AG09309 (cell line): ENCODE measurements around the gene CPEB3.
"Not testable (repeated sequence)": the region's sequence is repeated elsewhere in the genome, so short reads cannot be mapped to it uniquely, and the experiment has no call there.

Experiments
- DNase-seq: peaks from one replicate; pipeline ENCODE4 v3.0.0-alpha.2; 2010; ENCODE audit warnings: low read depth
- H3K4me3 ChIP-seq: 2 replicates; pipeline ENCODE4 v1.5.1; 2011; ENCODE audit warnings: mild to moderate bottlenecking, low read depth, low read length, moderate library complexity; ENCODE audit not compliant: control insufficient read depth
- TF ChIP-seq, protein P1 (sequence below): IDR thresholded peaks from 2 replicates; pipeline ENCODE4 v1.5.1; 2011; ENCODE audit warnings: mild to moderate bottlenecking, low read depth, low read length, inconsistent platforms; ENCODE audit not compliant: insufficient read depth, control insufficient read depth; ENCODE audit errors: missing control alignments

CPEB3 gene

DNA sequence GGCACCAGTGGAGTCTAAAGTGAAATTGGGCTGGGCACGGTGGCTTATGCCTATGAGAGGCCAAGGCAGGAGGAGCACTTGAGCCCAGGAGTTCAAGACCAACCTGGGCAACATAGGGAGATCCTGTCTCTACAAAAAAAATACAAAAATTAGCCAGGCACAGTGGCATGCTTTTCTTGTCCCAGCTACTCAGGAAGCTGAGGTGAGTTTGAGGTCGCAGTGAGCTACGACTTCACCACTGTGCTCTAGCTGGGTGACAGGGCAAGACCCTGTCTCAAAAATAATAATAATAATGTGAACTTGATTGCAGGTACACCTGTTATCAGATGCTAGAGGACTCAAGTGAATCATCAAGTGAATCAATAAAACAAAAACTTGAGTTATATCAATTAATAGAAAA lies 259.3 kb downstream of the CPEB3 start:
- no peak overlapping the region for H3K4me3 ChIP-seq
- DNase-seq: no peak
- TF ChIP-seq, protein P1, sequence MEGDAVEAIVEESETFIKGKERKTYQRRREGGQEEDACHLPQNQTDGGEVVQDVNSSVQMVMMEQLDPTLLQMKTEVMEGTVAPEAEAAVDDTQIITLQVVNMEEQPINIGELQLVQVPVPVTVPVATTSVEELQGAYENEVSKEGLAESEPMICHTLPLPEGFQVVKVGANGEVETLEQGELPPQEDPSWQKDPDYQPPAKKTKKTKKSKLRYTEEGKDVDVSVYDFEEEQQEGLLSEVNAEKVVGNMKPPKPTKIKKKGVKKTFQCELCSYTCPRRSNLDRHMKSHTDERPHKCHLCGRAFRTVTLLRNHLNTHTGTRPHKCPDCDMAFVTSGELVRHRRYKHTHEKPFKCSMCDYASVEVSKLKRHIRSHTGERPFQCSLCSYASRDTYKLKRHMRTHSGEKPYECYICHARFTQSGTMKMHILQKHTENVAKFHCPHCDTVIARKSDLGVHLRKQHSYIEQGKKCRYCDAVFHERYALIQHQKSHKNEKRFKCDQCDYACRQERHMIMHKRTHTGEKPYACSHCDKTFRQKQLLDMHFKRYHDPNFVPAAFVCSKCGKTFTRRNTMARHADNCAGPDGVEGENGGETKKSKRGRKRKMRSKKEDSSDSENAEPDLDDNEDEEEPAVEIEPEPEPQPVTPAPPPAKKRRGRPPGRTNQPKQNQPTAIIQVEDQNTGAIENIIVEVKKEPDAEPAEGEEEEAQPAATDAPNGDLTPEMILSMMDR: no peak

DNA sequence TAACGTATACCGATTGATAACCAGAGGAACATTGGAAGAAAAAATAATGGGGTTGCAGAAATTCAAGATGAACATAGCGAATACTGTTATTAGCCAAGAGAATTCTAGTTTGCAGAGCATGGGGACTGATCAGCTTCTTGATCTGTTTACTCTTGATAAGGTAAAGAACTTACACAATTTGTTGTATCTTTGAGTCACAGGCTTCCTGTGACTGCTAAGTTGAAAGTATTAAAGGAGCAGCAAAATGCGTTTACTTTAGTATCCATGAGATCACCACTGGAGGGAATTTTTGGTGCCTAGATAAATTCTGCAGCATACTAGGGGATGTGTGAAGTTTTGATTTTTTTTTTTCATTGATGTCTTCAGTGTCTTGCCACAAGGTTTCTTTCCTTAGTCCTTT lies 263.7 kb downstream of the CPEB3 start:
- TF ChIP-seq, protein P1: no peak
- no peak for DNase-seq
- H3K4me3 ChIP-seq: no peak overlapping the region

DNA sequence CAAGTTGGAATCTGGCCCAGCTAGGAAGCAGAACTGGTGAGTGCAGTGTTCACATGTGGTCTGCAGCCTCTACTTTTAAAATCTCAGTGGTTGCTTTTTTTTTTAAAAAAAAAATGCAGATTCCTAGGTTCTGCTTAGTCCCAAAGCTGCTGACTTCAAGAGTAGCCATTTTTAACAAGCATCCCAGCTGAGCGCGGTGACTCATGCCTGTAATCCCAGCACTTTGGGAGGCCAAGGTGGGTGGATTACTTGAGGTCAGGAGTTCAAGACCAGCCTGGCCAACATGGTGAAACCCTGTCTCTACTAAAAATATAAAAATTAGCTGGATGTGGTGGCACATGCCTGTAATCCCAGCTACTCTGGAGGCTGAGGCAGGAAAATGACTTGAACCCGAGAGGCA lies 265.5 kb downstream of the CPEB3 start:
- DNase-seq, H3K4me3 ChIP-seq: not testable (repeated sequence)

DNA sequence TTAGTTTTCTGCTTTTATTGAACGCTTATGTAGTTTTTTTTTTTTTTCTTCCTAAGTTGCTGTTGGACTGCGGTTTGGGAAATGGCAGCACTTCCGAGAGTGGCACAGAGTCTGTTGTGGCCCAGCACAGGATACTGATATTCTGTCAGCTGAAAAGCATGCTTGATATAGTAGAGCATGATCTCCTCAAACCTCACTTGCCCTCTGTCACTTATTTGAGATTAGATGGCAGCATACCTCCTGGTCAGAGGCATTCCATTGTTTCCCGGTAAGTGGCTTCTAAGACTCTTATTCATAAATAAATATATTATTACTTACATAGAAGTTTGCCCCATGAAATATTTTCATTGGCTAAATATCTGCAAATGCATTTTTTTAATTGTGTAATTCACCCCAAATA lies 266.2 kb downstream of the CPEB3 start:
- no peak overlapping the region for H3K4me3 ChIP-seq
- TF ChIP-seq, protein P1: no peak
- no peak for DNase-seq

DNA sequence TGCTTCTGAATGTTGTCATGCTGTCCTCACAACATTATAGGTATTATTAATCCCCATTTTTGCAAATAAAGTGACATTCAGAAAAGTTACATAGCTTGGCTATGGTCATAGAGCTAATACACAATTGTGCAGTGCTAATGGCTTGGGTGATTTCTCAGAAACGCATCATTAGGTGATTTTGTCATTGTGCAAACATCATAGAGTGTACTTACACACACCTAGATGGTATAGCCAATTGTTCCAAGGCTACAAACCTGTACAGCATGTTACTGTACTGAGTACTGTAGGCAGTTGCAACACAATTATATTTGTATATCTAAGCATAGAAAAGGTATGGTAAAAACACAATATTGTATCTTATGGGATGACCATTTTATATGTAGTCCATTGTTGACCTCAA lies 276.3 kb downstream of the CPEB3 start:
- H3K4me3 ChIP-seq: no peak overlapping the region
- TF ChIP-seq, protein P1: no peak
- DNase-seq: no peak

DNA sequence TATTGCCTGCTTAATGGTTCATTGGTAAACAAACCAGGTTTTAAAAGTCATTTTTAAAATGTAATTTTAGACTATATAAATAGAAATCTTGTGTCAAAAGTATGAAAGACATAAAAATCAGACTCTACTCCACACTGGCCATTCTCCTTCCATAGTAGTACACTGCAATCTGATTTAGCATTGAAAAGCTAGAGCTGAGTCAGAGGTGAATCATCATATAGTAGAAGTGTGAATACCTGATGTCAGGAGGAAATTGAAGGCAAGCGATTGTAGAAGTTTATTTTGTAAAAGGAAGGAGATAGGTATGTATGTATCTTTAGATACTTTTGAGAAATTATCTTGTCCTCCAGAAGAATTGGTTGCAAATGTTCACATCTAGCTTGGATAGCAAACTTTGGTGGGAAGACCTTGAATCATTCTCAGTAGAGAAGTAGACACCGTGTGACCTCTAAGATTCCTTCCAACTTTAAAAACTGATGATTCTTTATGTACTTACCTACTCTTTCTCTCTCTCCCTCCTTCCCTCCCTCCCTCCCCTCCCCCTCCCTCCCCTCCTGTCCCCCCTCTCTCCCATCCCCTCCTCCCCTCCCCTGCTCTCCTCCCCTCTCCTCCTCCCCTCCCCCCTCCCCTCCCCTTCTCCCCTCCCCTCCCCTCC lies 279.2 kb downstream of the CPEB3 start:
- no peak overlapping the region for H3K4me3 ChIP-seq
- TF ChIP-seq, protein P1: no peak
- DNase-seq: no peak

DNA sequence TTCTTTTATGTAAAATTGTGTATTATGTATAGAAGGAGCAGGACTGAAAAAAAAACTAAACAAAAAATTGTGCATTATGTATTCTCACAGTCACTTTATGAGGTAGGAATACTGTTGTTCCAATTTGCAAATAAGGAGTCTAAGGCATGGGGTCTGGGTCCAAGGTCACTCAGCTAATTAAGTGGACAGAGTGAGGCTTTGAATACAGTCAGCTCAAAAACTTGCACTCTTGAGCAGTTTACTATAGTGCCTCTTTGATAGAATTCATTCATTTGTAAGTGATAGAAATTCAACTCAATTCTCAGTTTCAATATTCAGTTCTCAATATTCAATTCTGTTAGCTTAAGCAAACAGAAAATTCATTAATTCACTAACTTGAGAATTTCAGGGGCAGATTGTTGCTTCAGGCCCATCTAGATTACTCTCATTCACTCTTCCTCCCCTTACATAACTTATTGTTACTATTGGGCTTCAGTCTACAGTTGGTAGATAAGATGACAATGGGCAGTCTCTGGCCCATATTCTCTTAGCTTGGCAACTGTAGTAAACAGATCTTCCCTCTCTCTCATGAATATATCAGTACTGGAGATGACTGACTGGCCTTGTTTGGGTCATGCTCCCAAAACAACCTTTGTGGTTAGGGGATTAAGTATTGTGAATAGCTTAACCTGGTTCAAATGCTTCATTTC lies 280.7 kb downstream of the CPEB3 start:
- DNase-seq: no peak
- TF ChIP-seq, protein P1: no peak
- H3K4me3 ChIP-seq: no peak overlapping the region
